GM18861 (cell line): Measurements from ENCODE around the gene XIST.
"Not testable (repeated sequence)": the region's sequence is repeated elsewhere in the genome, so short reads cannot be mapped to it uniquely, and the experiment has no call there.

Source experiments
- ATAC-seq: cut with Tn5 transposase; IDR thresholded peaks from one replicate; pipeline ENCODE4 v1.9.1; 2021; ENCODE audit not compliant: unreplicated experiment

Gene XIST

GRCh38 chrX:73817393-73818199 is 34.9 kb downstream of the XIST start:
- no peak for ATAC-seq

DNA sequence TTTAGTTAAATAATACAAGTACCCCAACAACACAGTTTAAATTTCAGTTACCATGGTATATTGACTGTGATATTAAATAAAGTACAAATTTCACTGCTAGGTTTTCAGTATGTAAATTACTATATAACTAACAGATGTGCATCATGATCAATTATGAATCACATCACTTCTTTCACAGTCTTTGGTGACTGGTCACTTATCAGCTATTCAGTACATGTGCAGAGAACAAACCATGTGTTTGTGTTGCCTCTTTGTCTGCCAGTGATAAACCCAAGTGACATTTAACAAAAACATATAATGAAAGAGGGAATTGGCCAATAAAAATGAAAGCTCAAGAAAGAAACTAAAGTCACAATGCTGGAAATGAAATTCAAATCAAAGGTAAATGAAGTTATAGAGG is 40.3 kb downstream of the XIST start:
- no peak for ATAC-seq

- ATAC-seq: not testable (repeated sequence)
Measured at GRCh38 chrX:73804109-73804508, 48.4 kb downstream of the XIST start.

GRCh38 chrX:73799888-73800287 is 52.6 kb downstream of the XIST start:
- no peak for ATAC-seq

GRCh38 chrX:73792511-73792910 is 60.0 kb downstream of the XIST start:
- not testable (repeated sequence) for ATAC-seq

- ATAC-seq: no peak
Measured at GRCh38 chrX:73785493-73785892, 67.0 kb downstream of the XIST start.
